Globus pallidus (tissue), 1 donor: ENCODE data around the gene PLXNA2.

ENCODE experiments used
- DNase-seq: peaks from one replicate; pipeline ENCODE4 v3.0.0-alpha.2; 2015; ENCODE audit warnings: low spot score

PLXNA2 gene

GRCh38 chr1:208089761-208090370 lies 154.3 kb downstream of the PLXNA2 start:
- no peak for DNase-seq

DNA sequence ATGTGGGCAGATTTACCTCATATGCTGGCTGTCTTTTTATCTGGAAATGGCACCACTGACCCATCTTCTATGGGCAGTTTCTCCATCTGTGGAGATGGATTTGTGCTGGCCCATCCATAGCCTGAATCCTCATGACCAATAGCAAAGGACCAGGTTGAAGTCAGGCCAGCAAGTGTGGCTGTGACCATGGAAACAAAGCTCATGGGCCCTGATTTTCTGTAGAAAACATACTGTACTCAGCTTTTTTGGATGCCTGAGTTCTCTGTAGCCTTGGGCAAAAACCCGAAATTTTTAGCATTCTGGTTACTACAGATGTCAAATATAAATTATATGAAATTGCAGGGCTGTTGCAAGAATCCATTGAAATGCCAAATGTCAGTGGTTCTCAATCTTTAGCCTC lies 155.0 kb downstream of the PLXNA2 start:
- DNase-seq = no peak

GRCh38 chr1:208088319-208088718 lies 155.9 kb downstream of the PLXNA2 start:
- no peak for DNase-seq

DNA sequence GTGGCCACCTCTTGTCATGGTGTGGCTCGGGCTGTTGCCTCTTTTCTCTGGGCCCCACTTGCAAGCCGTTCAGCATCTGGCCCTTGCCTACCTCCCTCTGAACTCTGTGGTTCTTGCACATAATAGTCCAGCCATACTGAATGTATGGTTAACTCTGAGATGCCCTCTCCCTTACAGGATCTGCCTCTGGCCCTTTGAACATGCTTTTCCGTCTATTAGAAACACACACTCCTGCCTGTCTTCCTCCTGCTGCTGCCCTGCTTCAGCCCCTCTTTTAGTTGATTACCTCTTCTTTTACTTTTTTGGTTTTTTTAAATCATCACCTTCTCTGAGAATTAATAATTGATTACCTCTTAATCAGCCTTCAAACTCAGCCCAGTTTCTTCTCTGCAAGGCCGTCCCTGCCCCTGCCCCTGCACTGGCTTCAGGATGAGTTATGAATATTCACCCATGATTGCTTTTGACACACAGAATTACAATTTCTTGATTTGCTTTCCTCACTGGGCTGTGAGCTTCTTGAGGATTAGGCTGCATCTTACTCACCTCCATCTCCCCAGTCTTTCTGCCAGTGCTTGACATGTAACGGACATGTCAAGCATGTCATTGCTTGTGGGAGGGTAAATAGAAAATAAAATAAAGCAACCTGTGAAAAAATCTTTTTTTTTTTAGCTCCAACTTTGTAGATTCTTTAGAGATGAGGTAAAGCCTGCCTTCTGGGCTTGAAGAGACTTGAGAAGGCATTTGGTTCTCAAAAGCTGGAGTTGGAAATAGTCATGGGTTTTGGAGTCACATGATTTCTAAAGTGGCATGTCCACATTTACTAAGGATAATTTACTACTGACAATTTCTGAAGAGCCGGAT lies 158.3 kb downstream of the PLXNA2 start:
- DNase-seq = no peak

DNA sequence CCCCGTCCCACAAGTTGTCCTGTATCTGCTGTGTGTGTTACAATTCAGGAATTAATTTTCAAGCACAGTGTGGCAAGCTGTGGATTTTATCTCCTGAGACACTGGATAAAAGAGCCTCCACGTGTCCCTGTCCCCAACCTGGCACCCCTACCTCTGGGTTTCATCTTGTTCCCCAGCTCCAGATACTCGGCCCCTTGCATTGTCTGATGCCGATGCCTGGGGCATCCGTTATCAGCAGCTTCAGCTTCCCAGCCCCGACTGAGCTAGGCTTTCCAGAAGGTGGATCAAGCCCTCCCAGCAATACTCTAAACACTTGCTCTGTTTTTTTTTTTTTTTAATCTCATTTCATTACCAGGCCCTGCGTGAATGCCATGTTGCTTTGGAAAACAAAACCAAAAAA lies 159.4 kb downstream of the PLXNA2 start:
- no peak for DNase-seq

DNA sequence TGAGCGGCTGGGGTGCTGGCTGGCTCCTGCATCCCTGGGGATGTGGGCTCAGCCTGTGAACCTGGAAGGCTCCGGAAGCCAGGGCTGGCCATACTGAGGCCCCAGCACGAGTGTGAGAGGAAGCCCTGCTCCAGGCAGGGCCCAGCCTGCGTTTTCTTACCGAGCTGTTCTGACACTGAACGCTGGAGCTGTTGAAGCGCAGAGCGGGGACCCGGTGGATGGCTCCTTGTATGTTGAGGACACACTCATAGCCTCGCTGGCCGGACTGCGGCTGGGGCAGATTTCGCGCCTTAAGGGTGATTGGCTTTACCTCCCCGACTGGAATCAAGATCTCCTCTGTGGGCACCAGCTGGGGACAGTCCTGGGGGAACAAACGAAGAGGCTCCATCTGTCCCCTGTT lies 160.0 kb downstream of the PLXNA2 start:
- no peak for DNase-seq

DNA sequence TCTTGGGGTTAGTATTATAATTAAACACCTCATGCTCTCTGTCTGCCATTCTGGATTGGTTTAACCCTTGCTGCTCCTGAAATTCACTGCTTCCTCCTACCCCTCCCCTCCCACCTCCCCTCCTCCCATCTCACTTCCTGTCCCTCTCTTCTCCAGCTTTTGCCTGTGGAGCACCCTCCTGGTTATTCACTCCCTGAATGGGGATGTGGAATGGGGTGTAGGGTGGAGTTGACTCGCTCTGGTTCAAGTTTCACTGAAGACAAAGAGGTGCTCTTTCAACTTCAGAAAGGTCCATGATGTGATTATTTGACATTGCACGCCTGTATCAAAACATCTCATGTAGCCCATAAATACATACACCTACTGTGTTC lies 160.5 kb downstream of the PLXNA2 start:
- no peak for DNase-seq

DNA sequence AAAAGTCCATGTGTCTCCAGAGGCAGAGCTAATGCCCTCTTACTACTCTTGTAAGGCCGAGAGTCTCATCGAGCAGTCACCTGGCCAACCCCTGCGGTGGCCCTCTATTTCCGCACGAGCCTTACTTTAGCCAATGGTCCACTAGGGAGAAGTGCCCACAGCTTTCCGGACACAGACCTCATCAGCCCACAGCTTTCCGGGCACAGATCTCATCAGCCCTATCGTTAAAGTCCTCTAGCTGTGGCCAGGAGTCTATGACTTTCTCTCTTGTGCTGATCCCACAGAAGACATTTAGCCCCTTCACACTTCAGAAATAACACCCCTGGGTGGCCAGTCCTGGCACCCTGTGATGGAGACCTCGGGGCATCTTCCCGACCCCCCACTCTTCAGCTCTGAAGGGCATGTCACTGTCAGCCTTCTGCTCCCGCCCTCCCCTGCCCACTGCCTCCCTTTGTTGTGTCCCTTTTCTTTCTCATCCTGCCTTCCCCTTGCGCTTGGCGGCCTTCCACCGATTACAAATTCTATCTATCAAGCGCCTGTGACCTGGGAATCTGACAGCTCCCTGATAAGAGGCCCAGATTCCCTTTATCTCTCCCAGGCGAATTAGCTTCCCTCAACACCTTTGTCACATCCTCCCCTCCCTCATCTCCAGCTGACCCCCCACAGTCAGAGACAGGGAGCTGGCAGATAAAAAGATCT lies 161.0 kb downstream of the PLXNA2 start:
- no peak for DNase-seq

DNA sequence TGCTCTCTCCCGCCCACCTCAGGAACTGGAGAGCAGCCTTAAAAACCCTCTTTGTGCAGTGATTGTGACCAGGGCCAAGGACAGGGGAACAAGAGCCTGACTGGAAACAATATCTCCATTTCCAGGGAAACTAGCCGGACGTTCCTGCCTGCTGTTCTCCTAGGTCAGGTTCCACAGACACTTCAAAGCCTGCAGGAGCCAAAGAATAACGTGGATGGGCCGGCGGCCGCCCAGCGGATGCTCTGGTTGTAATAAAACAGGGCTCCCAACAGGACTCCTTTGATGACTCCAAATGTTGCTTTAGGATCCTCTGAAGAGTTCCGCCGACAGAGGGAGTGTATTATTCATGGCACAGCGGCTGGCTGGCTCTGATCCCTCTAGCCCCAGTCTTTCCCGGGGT lies 162.2 kb downstream of the PLXNA2 start:
- DNase-seq = no peak

DNA sequence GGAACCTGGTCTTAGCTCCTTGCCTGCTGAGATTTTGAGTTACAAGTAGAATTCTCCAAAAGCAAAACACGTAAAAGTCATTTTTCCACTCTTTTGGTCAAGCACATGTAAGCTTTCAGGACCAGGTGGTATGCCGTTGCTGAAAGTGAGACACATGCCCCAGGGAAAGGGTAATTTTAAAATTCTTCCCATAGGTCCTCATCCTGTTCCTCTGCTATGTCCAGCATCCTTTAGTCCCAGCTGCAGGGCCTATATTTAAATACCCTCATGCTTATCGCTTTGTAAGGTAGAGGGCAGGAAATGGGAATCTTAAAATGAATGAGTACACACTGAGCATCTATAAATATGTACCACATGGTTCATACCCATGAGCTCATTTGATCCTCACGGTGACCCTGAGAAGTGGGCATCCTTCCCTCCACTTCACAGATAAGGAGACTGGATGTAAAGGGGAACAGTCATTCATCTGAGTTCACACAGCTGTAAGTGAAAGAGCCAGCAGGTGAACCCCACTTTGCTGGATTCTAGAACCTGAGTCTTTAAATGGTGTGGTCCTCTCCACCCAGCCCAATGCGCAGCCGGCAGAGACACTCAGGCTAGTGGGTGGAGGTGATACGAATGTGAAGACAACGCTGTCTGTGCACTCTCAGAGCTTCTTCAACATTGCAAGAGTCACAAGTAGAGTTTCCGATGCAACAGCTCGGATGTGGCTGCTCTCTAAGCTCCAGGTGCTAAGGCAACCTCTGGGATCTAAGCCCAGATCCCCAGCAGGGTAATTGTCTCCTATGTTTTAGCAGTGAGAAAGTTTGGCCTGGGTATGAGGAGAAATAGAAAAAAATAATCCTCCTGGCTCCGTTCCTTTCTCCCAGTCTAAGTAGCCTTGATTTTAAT lies 163.5 kb downstream of the PLXNA2 start:
- no peak for DNase-seq

DNA sequence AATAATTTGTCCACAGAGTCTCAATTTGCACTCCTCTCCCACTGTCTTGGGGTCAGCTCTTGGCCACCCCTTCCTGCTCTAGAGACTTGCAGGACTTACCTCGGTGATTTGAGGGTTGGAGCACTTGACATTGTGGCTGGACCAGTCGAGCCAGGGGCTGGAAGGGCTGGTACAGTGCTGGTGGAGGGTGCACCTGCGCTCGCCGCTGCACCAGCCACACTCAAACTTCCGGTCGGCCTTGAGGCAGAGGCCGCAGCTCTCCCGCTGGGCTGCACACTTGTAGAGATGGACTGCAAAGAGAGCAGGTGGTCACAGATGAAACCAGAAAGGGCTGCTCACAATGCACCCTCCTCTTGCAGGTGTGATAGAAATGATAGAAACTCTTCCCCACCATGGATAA lies 165.0 kb downstream of the PLXNA2 start:
- no peak for DNase-seq

GRCh38 chr1:208078752-208079151 lies 165.4 kb downstream of the PLXNA2 start:
- no peak for DNase-seq

DNA sequence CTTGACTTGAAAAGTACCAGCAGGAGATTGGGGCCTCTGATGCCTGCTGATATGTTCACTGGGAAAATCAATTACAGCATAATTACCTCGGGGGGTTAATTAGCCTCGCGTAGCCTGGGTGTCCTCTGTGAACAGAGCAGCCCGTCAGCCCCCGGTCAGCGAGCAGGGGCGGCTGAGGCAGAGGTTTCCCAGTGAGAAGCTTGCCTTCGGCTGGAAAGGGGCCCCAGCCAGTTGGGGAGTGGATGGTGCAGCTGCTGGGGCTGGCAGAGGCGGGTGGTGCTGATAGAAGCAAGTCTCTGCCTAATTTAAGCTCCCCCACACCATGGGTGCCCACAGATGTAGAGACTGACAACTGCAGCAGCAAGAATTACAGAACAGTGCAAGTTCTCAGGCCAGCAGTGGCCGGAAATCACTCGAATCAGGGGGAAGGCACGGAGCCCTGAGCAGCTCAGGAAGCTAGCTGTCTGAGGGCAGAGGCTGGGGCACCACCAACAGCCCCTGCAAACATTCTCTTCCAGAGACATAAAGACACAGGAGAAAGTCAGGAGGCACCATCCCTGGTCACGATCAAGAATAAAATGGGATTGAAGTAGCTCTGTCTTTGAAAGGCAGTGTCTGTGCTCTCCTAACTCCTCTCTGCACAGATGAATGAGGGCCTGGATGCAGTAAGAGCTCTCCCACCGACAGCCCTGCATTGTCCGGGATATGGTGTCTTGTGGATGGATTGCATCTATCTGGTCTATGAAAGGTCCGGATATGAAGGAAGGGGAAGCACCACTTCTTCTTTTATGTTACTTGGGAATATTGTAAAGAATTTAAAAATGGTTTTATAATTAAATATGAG lies 166.7 kb downstream of the PLXNA2 start:
- no peak for DNase-seq

GRCh38 chr1:208074353-208074752 lies 169.8 kb downstream of the PLXNA2 start:
- no peak for DNase-seq

DNA sequence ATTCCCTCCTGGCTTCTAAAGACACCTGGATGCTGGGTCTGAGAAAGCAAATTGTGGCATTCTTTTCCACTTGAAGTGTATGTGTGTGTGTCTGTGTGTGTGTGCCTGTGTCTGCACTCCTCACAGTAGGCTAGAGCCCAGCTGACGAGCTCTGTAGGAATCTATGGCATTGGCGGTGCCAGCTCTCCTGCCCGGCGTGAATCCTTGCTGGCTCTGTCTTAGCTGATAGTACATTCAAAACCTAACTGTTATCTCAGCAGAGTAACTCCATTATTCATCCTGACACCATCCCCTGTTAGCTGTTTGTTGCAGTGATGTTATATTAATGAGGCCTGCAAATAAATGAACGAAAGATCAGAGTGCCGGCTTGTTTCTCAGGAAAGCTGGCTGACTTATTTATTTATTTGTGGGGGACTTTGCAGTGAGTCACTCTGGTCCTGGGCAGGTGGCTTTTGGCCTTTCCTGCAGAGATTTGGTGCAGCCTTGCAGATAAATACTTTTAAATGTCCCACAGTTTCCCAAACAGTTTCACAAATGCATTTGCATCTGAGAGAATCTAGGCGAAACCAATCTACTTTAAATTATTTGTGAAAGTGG lies 172.7 kb downstream of the PLXNA2 start:
- no peak for DNase-seq

DNA sequence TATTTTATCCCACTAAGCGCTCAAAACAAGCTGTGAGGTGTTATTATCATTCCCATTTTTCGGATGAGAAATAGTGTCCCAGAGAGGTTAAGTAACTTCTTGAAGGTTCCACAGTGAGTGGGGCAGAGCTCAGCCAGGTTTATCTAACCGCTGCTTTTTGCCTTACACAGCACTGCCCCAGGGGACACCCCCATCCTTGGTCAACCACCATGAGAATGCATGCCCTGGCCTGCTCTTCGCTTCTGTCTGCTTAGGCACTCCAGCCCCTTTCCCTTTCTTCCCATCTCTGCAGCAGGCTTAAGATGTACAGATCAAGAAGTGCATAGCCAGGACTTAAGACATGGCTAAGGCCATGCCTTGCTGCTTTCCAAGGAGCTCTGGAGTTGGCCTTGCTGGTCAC lies 174.3 kb downstream of the PLXNA2 start:
- no peak for DNase-seq

- no peak for DNase-seq
Measured at GRCh38 chr1:208069317-208069716, 174.9 kb downstream of the PLXNA2 start.

- no peak for DNase-seq
Measured at GRCh38 chr1:208068908-208069307, 175.3 kb downstream of the PLXNA2 start.

DNA sequence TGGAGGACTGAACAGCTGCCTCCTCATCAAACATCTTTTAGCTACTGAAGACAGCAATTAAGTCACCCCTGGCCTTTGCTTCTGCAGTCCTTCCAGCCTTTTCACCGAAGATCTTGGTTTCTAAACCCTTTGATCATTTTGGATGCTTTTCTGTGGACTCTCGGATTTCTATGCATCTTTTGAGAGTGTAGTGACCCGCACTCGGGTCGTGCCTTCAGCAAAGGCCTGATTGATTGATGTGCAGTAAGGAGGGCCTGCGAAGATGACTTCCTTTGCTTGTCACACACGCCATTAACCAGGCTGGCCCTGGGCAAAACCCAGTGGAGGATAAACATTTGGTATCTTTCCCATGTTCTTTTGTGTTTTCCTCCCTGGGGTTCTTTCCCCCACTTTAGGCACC lies 175.8 kb downstream of the PLXNA2 start:
- DNase-seq = no peak

- no peak for DNase-seq
Measured at GRCh38 chr1:208066583-208066982, 177.6 kb downstream of the PLXNA2 start.

DNA sequence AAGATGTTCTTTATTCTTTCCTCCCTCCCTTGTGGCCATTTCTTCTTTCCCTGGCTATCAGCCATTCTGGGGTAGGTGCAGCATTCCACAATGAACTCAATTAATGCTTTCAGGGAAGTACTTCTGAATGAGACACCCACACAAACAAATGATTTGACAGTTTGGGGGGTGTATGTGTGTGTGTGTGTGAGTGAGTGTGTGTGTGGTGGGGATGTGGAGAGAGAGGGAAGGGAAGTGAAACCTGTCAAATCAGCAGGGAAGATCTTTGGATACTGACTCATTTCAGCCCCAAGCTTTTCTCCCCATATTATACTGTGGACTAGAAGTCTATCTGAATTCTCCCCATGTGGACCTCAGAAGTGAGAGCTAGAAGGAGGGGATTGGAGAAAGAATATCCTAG lies 178.3 kb downstream of the PLXNA2 start:
- DNase-seq = peak; percentile 49
